ENCODE results near the gene NAA40.

The NAA40 gene

GRCh38 chr11:63993100-63993499, 54.3 kb downstream of the NAA40 start:
- no peak overlapping the region for H2AFZ ChIP-seq (ENCODE audit: low read depth, low read length)
- H3K4me2 ChIP-seq (ENCODE audit: insufficient read depth, low read length): no peak overlapping the region
- H3K27me3 ChIP-seq (ENCODE audit: insufficient read depth, low read length, poor library complexity): no peaks in the 10 kb centered on the region
- TF ChIP-seq EZH2 (IDR thresholded peaks at IDR 0.05; ENCODE audit: borderline replicate concordance, low read depth, low read length, severe bottlenecking) (no peak), CTCF (IDR thresholded peaks at IDR 0.05; ENCODE audit: borderline replicate concordance, extremely low read depth, low read length, poor library complexity, severe bottlenecking) (no peak)
- peaks cover 48% of the 10 kb centered on the region for H3K79me2 ChIP-seq (ENCODE audit: insufficient read depth, low read length)
- H3K4me3 ChIP-seq (ENCODE audit: low read depth in 1 of 2, low read length in 2 of 2): no peak overlapping the region
- peaks cover 6% of the 10 kb centered on the region for H3K4me1 ChIP-seq (ENCODE audit: insufficient read depth, low read length)
- no peak overlapping the region for H3K9ac ChIP-seq (ENCODE audit: low read depth, low read length)
- no peak for DNase-seq
- no peak overlapping the region for H3K27ac ChIP-seq (ENCODE audit: low read length)
- peaks cover 79% of the 10 kb centered on the region for H3K36me3 ChIP-seq (ENCODE audit: insufficient read depth, low read length)
- ATAC-seq (ENCODE audit: insufficient read depth, low read depth): no peak
- H4K20me1 ChIP-seq (ENCODE audit: insufficient read depth, low read length): peaks cover 60% of the 10 kb centered on the region
- H3K9me3 ChIP-seq (ENCODE audit: insufficient read depth, low read length, severe bottlenecking): no peaks in the 10 kb centered on the region

GRCh38 chr11:63993993-63994392, 55.2 kb downstream of the NAA40 start:
- no peaks in the 10 kb centered on the region for H3K4me1 ChIP-seq (ENCODE audit: insufficient read depth, low read length)
- H3K9me3 ChIP-seq (ENCODE audit: insufficient read depth, low read length, severe bottlenecking): no peaks in the 10 kb centered on the region
- no peak overlapping the region for H2AFZ ChIP-seq (ENCODE audit: low read depth, low read length)
- H3K4me3 ChIP-seq (ENCODE audit: low read depth in 1 of 2, low read length in 2 of 2): no peak overlapping the region
- H4K20me1 ChIP-seq (ENCODE audit: insufficient read depth, low read length): peaks cover 60% of the 10 kb centered on the region
- no peak for DNase-seq
- no peak for ATAC-seq (ENCODE audit: insufficient read depth, low read depth)
- TF ChIP-seq CTCF (IDR thresholded peaks at IDR 0.05; ENCODE audit: borderline replicate concordance, extremely low read depth, low read length, poor library complexity, severe bottlenecking) (no peak), EZH2 (IDR thresholded peaks at IDR 0.05; ENCODE audit: borderline replicate concordance, low read depth, low read length, severe bottlenecking) (no peak)
- peaks cover 39% of the 10 kb centered on the region for H3K79me2 ChIP-seq (ENCODE audit: insufficient read depth, low read length)
- no peak overlapping the region for H3K27ac ChIP-seq (ENCODE audit: low read length)
- no peak overlapping the region for H3K9ac ChIP-seq (ENCODE audit: low read depth, low read length)
- H3K36me3 ChIP-seq (ENCODE audit: insufficient read depth, low read length): peaks cover 78% of the 10 kb centered on the region
- no peaks in the 10 kb centered on the region for H3K27me3 ChIP-seq (ENCODE audit: insufficient read depth, low read length, poor library complexity)
- no peak overlapping the region for H3K4me2 ChIP-seq (ENCODE audit: insufficient read depth, low read length)

- Histone ChIP-seq H4K20me1 (ENCODE audit: insufficient read depth, low read length) (peaks cover 56% of the 10 kb centered on the region), H3K27ac (ENCODE audit: low read length) (no peak overlapping the region), H2AFZ (ENCODE audit: low read depth, low read length) (no peak overlapping the region), H3K79me2 (ENCODE audit: insufficient read depth, low read length) (peaks cover 18% of the 10 kb centered on the region), H3K27me3 (ENCODE audit: insufficient read depth, low read length, poor library complexity) (no peaks in the 10 kb centered on the region), H3K4me2 (ENCODE audit: insufficient read depth, low read length) (no peak overlapping the region), H3K4me1 (ENCODE audit: insufficient read depth, low read length) (no peaks in the 10 kb centered on the region), H3K9me3 (ENCODE audit: insufficient read depth, low read length, severe bottlenecking) (no peaks in the 10 kb centered on the region), H3K36me3 (ENCODE audit: insufficient read depth, low read length) (peaks cover 74% of the 10 kb centered on the region), H3K9ac (ENCODE audit: low read depth, low read length) (no peak overlapping the region), H3K4me3 (ENCODE audit: low read depth in 1 of 2, low read length in 2 of 2) (no peak overlapping the region)
- DNase-seq (no peak), ATAC-seq (ENCODE audit: insufficient read depth, low read depth) (no peak)
- TF ChIP-seq EZH2 (IDR thresholded peaks at IDR 0.05; ENCODE audit: borderline replicate concordance, low read depth, low read length, severe bottlenecking): no peak
- no peak for TF ChIP-seq CTCF (IDR thresholded peaks at IDR 0.05; ENCODE audit: borderline replicate concordance, extremely low read depth, low read length, poor library complexity, severe bottlenecking)
These were observed 57.7 kb downstream of the NAA40 start for GRCh38 chr11:63996512-63996911.
